ENCODE measurements around the gene LRRC3. TPM values are rescaled to one million over a fixed set of nuclear protein-coding genes. Genes with fewer than 3 reads are reported as not detected.
A peak's percentile ranks its signal among the peaks of the same experiment; 100 is the strongest.
"Not testable (repeated sequence)": the region's sequence is repeated elsewhere in the genome, so short reads cannot be mapped to it uniquely, and the experiment has no call there.

Gene LRRC3, protein sequence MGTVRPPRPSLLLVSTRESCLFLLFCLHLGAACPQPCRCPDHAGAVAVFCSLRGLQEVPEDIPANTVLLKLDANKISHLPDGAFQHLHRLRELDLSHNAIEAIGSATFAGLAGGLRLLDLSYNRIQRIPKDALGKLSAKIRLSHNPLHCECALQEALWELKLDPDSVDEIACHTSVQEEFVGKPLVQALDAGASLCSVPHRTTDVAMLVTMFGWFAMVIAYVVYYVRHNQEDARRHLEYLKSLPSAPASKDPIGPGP
- polyA plus RNA-seq = 0.14 TPM

- Mint-ChIP-seq H3K27ac (no peak within 1 kb of the TSS), H3K36me3 (no peaks in the 10 kb centered on the region), H3K4me3 (peak within 1 kb of the TSS; percentile 62 to 76 (median 74)), H3K9me3 (peaks cover 5 to 19% (median 9%) of the 10 kb centered on the region in 3 donors), H3K4me1 (peaks cover 0 to 3% (median 2%) of the 10 kb centered on the region in 3 donors), H3K27me3 (peaks cover 2% of the 10 kb centered on the region)
Observed at GRCh38 chr21:44454747-44455523, at the start of gene LRRC3. Gene LRRC3 (plus strand): TSS chr21:44455510. CDS start chr21:44456645, 1,135 bp downstream.

DNA sequence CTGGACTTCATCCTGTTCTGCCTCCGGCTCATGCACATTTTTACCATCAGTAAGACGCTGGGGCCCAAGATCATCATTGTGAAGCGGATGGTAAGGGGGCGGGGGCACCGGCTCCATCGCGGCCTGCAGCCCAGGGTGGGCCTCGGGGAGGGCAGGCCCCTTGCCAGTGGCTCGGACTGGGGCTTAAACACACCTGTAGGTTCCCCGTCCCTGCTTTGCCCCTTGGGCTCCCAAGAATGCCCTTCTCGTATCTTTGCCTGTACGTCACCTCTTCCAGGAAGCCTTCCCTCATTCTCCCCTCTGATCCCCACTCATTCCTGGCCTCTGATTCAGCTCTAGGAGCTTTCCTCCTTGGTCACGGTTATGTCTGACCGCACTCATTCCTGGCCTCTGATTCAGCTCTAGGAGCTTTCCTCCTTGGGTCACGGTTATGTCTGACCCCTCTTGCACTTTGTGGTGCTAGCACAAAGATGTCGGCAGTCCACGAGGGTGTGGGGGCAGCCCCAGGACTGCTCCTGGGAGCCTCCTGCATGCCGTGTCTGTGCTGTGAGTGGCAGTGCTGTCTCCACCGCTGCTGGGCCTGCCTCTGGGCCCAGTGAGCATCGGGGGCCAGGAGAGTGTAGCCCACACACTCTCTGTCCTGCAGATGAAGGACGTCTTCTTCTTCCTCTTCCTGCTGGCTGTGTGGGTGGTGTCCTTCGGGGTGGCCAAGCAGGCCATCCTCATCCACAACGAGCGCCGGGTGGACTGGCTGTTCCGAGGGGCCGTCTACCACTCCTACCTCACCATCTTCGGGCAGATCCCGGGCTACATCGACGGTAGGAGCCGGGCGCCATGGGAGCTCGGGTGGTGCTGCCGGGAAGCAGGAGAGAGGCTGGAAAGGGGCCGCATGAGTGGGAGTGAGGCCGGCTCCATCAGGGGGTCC is 49.1 kb upstream of the LRRC3 start:
- H3K4me3 Mint-ChIP-seq = no peak overlapping the region

GRCh38 chr21:44406953-44407352 is 48.4 kb upstream of the LRRC3 start:
- no peaks in the 10 kb centered on the region for H3K4me1 Mint-ChIP-seq
- peaks cover 0 to 4% (median 3%) of the 10 kb centered on the region in 3 donors for H3K9me3 Mint-ChIP-seq
- H3K36me3 Mint-ChIP-seq = peaks cover 1% of the 10 kb centered on the region
- H3K27me3 Mint-ChIP-seq = no peaks in the 10 kb centered on the region
- no peak overlapping the region for H3K27ac Mint-ChIP-seq
- peak overlapping the region in 1 of 4 donors; percentile 77 for H3K4me3 Mint-ChIP-seq

More for the DNA sequence above, 49.1 kb upstream of the LRRC3 start:
- peaks cover 1% of the 10 kb centered on the region for H3K36me3 Mint-ChIP-seq
- no peak overlapping the region for H3K27ac Mint-ChIP-seq
- H3K27me3 Mint-ChIP-seq = no peaks in the 10 kb centered on the region
- peaks cover 0 to 4% (median 3%) of the 10 kb centered on the region in 3 donors for H3K9me3 Mint-ChIP-seq
- no peaks in the 10 kb centered on the region for H3K4me1 Mint-ChIP-seq

DNA sequence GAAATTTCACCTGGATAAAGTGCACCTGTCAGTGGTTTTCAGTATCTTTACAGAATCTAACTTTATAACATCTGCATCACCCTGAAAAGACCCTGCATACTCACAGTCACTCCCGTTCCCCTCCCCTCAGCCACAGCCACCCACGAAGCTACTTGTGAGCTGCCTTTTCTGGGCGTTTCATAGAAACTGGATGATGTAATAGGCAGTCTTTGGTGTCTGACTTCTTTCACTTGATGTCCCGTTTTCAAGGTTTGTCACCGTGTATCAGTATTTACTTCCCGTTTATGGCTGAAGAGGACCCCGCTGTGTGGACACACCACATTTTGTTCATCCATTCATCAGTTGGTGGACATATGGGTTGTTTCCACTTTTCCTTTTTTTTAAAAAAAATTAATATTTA is 47.8 kb upstream of the LRRC3 start:
- peaks cover 0 to under 1% (median 0%) of the 10 kb centered on the region in 3 donors for H3K4me1 Mint-ChIP-seq
- no peak overlapping the region for H3K4me3 Mint-ChIP-seq
- peak overlapping the region in 1 of 3 donors; percentile 57 for H3K27ac Mint-ChIP-seq
- peaks cover 1% of the 10 kb centered on the region for H3K36me3 Mint-ChIP-seq
- peaks cover 2 to 4% (median 3%) of the 10 kb centered on the region in 3 donors for H3K9me3 Mint-ChIP-seq
- no peaks in the 10 kb centered on the region for H3K27me3 Mint-ChIP-seq

DNA sequence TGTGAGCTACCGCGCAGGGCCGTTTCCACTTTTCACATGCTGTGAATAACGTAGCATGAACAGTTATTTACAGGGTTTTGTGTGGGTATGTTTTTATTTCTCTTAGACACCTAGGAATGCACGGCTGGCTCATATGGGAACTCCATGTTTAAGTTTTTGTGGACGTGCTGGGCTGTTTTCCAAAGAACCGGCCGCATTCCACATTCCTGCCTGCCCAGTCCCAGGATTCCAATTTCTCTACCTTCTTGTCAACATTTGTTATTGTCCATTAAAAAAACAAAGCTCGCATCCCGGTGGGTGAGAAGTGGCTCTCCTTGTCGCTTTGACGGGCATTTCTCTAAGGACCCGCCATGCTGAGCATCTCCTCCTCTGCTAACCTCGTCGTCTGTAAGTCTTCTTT is 47.1 kb upstream of the LRRC3 start:
- H3K4me3 Mint-ChIP-seq = peak overlapping the region in 1 of 4 donors; percentile 17
- no peak overlapping the region for H3K27ac Mint-ChIP-seq
- H3K36me3 Mint-ChIP-seq = peaks cover 1% of the 10 kb centered on the region
- H3K4me1 Mint-ChIP-seq = peaks cover 0 to 2% (median 0%) of the 10 kb centered on the region in 3 donors
- peaks cover 3 to 4% (median 4%) of the 10 kb centered on the region in 3 donors for H3K9me3 Mint-ChIP-seq
- no peaks in the 10 kb centered on the region for H3K27me3 Mint-ChIP-seq

DNA sequence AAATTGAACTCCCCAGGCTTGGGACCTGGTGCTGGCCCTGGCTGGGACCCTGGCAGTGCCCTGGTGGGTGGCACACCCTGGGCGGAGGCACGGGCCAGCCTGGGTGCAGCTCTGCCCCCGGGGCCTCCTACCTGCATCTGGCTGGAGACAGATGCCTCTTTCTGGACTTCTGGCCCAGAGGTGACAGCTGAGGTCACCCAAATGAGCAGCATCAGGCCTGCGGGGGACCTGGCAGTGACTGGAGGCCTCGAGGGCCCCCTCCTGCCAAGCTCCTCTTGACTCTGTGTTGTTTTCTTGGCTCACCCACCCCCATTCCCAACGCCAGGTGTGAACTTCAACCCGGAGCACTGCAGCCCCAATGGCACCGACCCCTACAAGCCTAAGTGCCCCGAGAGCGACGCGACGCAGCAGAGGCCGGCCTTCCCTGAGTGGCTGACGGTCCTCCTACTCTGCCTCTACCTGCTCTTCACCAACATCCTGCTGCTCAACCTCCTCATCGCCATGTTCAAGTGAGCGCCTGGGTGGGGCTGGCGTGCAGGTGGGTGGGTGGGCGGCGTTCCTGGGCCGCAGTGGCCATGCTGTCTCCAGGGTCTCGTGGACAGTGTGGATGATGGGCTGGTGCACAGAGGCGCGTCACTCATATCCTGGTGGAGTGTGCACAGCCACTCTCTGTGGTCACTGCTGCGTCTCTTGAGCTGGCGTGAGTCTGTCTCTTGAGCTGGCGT is 41.6 kb upstream of the LRRC3 start:
- H3K4me1 Mint-ChIP-seq = peaks cover 0 to 2% (median 0%) of the 10 kb centered on the region in 3 donors
- H3K4me3 Mint-ChIP-seq = no peak overlapping the region
- no peaks in the 10 kb centered on the region for H3K36me3 Mint-ChIP-seq
- H3K9me3 Mint-ChIP-seq = peaks cover 0 to 4% (median 3%) of the 10 kb centered on the region in 3 donors
- H3K27me3 Mint-ChIP-seq = no peaks in the 10 kb centered on the region
- no peak overlapping the region for H3K27ac Mint-ChIP-seq

DNA sequence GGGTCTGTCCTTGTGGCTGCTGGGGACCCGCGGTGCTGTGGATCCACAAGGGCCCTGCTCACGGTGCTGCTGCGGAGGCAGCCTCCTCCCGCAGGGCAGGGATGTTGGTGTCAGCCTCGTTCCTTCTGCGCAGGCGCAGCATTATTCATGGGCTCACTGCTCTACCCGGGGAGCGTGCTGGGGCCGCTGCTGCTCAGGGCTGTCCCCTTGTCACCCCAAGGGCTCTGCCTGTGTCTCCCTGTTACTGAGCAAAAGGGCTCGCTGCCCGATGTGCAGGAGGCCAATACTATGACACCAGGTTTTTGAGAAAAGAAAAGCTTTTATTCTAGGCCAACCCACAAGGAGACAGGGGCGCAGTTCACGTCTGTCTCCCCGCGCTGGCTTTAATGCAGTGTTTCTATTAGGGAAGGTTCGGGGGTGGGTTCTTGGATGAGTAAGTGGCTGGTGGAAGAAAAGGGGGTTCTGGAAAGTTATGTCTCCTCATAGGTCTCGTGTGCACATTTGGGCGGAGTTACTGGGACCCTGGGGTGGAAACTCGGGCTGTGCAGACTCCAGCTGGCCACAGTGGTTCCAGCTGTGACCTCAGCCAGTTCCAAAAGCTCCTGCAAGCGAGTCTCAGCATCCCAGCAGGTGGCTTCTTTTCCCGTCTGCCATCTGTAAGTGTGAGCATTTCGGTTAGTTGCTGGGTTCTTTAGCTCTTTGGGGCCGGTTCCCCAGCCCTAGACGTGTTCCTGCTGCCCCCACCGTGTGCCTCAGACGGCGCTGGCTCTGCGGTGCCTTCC is 40.8 kb upstream of the LRRC3 start:
- Mint-ChIP-seq H3K4me1 (peaks cover 0 to 2% (median 0%) of the 10 kb centered on the region in 3 donors), H3K27me3 (no peaks in the 10 kb centered on the region), H3K4me3 (no peak overlapping the region), H3K36me3 (no peaks in the 10 kb centered on the region), H3K27ac (no peak overlapping the region), H3K9me3 (peaks cover 0 to 4% (median 3%) of the 10 kb centered on the region in 3 donors)

- Mint-ChIP-seq H3K36me3 (peaks cover 2% of the 10 kb centered on the region), H3K4me1 (peaks cover 0 to 2% (median 0%) of the 10 kb centered on the region in 3 donors), H3K4me3 (no peak overlapping the region), H3K27me3 (no peaks in the 10 kb centered on the region), H3K9me3 (peaks cover 0 to 4% (median 3%) of the 10 kb centered on the region in 3 donors), H3K27ac (no peak overlapping the region)
Observed at GRCh38 chr21:44415073-44416025, 40.0 kb upstream of the LRRC3 start.

DNA sequence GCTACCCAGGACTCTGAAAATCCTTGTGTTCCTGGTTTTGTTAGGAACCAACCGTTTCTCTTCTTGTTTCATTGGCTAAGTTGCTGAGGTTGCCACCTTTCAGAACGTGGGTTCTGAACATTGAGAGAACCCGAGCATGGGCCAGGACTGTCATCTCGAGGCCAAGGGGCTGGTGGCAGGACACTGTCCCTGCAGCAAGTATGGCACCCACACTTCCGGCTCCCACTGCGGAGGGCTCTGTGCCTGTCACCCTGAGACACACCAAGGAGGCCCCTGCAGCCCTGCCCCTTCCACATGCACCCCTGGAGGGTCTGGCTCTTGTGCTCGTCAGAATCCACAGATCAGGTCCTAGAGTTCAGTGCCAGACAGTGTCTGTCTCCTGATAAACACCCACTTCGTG is 39.1 kb upstream of the LRRC3 start:
- H3K36me3 Mint-ChIP-seq = peaks cover 2% of the 10 kb centered on the region

GRCh38 chr21:44417621-44418107 is 37.6 kb upstream of the LRRC3 start:
- H3K27me3 Mint-ChIP-seq, H3K9me3 Mint-ChIP-seq, H3K27ac Mint-ChIP-seq, H3K36me3 Mint-ChIP-seq, H3K4me3 Mint-ChIP-seq, H3K4me1 Mint-ChIP-seq: not testable (repeated sequence)

More for the DNA sequence above, 39.1 kb upstream of the LRRC3 start:
- Mint-ChIP-seq H3K4me1 (peaks cover 0 to 2% (median 0%) of the 10 kb centered on the region in 3 donors), H3K9me3 (peaks cover 0 to 4% (median 3%) of the 10 kb centered on the region in 3 donors), H3K27ac (no peak overlapping the region), H3K4me3 (peak overlapping the region in 1 of 4 donors; percentile 43), H3K27me3 (no peaks in the 10 kb centered on the region)

DNA sequence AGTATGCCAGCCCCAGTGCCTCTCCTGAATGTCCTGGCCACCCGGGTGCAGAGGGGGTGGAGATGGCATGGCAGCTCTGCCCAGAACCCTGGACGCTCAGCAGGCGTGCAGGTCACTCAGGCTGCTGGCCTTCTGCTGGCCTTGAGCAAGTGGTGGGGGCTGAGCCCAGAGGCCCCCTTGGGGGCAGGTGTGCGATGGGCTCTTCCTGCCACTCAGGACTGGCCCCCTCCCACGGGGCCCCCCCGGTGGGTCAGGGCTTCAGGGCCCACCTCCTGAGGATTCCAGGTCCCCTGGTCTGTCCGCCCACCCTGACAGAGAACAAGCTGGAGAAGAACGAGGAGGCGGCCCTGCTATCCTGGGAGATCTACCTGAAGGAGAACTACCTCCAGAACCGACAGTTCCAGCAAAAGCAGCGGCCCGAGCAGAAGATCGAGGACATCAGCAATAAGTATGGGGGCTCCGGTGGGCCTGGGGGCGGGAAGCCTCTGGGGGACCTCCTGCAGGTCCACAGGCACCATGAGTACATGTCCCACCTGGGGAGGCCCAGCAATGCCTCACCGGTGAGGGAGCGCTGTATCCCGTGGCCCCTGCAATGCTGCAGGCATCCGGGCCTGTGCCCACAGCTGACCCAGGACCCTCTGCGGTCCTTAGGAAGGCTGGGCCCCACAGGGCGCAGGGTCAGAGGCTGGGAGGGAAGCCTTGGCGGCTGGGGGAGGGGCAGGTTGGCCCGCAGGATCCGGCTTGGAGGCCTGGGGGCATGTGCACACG is 37.0 kb upstream of the LRRC3 start:
- Mint-ChIP-seq H3K4me3 (no peak overlapping the region), H3K36me3 (peaks cover 2% of the 10 kb centered on the region), H3K27ac (no peak overlapping the region), H3K4me1 (peaks cover 3% of the 10 kb centered on the region in 3 donors), H3K27me3 (no peaks in the 10 kb centered on the region), H3K9me3 (peaks cover 0 to 3% (median 0%) of the 10 kb centered on the region in 3 donors)

- Mint-ChIP-seq H3K4me3 (no peak overlapping the region), H3K9me3 (peaks cover 0 to 3% (median 0%) of the 10 kb centered on the region in 3 donors), H3K36me3 (peaks cover 2% of the 10 kb centered on the region), H3K27me3 (no peaks in the 10 kb centered on the region), H3K27ac (no peak overlapping the region), H3K4me1 (peaks cover 4 to 5% (median 4%) of the 10 kb centered on the region in 3 donors)
Observed at GRCh38 chr21:44418876-44419230, 36.5 kb upstream of the LRRC3 start.

All from IgD-negative memory B cell (primary cell).